GM19025 (cell line): Measurements from ENCODE around the gene CTDSP1.
A peak's percentile ranks its signal among the peaks of the same experiment; 100 is the strongest.

Experiments used
- ATAC-seq: cut with Tn5 transposase; IDR thresholded peaks from one replicate; pipeline ENCODE4 v1.9.1; 2021; ENCODE audit warnings: mild to moderate bottlenecking, low read depth, moderate library complexity; ENCODE audit not compliant: unreplicated experiment

Gene CTDSP1

GRCh38 chr2:218381916-218382366, 17.7 kb upstream of the CTDSP1 start, which contains the start of gene SLC11A1:
Gene SLC11A1 (plus strand): TSS chr2:218382273. CDS start chr2:218382369, 96 bp downstream.
- ATAC-seq: no peak

- ATAC-seq: no peak
These were observed 16.9 kb upstream of the CTDSP1 start for GRCh38 chr2:218382785-218383184.

- ATAC-seq: no peak
These were observed 15.7 kb upstream of the CTDSP1 start for GRCh38 chr2:218383892-218384519.

- ATAC-seq: no peak
These were observed 14.7 kb upstream of the CTDSP1 start for GRCh38 chr2:218384975-218385374.

- no peak for ATAC-seq
These were observed 12.9 kb upstream of the CTDSP1 start for GRCh38 chr2:218386505-218387368.

GRCh38 chr2:218387369-218388194, 12.1 kb upstream of the CTDSP1 start:
- ATAC-seq: no peak

- ATAC-seq: no peak
These were observed 10.1 kb upstream of the CTDSP1 start for GRCh38 chr2:218389333-218390150.

- ATAC-seq: no peak
These were observed 8.5 kb upstream of the CTDSP1 start for GRCh38 chr2:218391202-218391601.

- ATAC-seq: no peak
These were observed 7.2 kb upstream of the CTDSP1 start for GRCh38 chr2:218392459-218392858.

- ATAC-seq: no peak
These were observed 6.7 kb upstream of the CTDSP1 start for GRCh38 chr2:218392891-218393462.

- ATAC-seq: no peak
These were observed 5.8 kb upstream of the CTDSP1 start for GRCh38 chr2:218393750-218394290.

GRCh38 chr2:218394298-218395089, 5.2 kb upstream of the CTDSP1 start:
- no peak for ATAC-seq

- no peak for ATAC-seq
These were observed 4.6 kb upstream of the CTDSP1 start for GRCh38 chr2:218395090-218395444.

- no peak for ATAC-seq
These were observed 4.2 kb upstream of the CTDSP1 start for GRCh38 chr2:218395456-218395825.

- ATAC-seq: peak; percentile 47
These were observed 3.6 kb upstream of the CTDSP1 start for GRCh38 chr2:218395826-218396687.

- ATAC-seq: no peak
These were observed 2.8 kb upstream of the CTDSP1 start for GRCh38 chr2:218396688-218397462.

GRCh38 chr2:218397463-218397819, 2.2 kb upstream of the CTDSP1 start:
- no peak for ATAC-seq
